ENCODE results near the gene KCTD7.
A peak's percentile ranks its signal among the peaks of the same experiment; 100 is the strongest.
"Not testable (repeated sequence)": the region's sequence is repeated elsewhere in the genome, so short reads cannot be mapped to it uniquely, and the experiment has no call there.

The KCTD7 gene

DNA sequence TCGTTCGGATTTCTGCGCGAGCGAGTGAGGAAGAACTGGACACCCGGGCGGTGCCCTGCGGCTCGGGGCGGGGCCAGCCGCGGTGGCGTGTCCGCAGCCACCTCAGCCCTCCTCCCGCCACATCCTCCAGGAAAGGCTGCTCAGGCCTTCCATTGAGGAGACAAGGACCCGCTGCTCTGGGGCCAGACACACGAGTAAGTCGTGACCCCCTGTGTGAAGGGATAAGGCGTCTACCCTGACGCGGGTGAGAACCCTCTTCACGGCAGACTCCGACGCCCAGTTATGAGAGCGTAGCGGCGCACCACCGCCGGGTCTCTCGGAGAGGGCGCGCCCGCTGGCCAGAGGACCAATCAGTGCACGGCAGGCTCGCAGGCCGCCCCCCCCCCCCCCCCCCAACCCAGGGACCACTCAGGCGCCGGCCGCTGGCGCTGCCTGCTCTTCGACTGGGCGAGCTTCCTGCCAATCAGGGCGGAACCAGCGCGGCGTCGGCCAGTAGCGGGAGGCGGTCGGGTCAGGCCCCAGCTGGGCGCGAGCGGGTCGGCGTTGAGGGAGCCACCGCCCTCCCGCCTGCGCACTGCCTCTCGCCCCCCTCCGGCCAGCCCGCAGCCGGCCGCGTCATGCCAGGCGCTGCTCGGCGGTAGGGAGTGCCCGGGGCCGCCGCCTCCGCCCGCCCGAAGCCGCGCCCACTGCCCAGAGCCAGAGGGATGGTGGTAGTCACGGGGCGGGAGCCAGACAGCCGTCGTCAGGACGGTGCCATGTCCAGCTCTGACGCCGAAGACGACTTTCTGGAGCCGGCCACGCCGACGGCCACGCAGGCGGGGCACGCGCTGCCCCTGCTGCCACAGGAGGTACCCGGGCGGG, at the start of gene KCTD7:
Gene KCTD7 (plus strand): TSS at position 521 of the 861 bp plus-strand sequence. CDS start 184 bp downstream, at position 705.
- peak; percentile 89 to 95 (median 92) for DNase-seq

DNA sequence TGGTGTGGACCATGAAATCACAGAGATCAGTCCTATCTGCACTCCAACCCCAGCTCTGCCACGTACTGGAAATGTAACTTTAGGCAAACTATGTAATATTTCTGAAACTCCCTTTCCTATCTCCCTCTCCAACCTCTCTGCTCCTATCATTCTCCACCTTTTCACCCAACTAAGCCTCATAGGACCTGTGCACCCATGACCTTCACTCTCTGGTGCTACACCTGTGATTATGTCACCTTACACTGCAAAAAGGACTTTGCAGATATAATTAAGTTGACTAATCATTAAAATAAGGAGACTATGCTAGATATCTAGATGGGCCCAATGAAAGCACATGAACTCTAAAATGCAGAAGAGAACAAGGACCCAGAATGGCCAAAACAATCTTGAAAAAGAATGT, 48.3 kb upstream of the KCTD7 start:
- DNase-seq = not testable (repeated sequence)

DNA sequence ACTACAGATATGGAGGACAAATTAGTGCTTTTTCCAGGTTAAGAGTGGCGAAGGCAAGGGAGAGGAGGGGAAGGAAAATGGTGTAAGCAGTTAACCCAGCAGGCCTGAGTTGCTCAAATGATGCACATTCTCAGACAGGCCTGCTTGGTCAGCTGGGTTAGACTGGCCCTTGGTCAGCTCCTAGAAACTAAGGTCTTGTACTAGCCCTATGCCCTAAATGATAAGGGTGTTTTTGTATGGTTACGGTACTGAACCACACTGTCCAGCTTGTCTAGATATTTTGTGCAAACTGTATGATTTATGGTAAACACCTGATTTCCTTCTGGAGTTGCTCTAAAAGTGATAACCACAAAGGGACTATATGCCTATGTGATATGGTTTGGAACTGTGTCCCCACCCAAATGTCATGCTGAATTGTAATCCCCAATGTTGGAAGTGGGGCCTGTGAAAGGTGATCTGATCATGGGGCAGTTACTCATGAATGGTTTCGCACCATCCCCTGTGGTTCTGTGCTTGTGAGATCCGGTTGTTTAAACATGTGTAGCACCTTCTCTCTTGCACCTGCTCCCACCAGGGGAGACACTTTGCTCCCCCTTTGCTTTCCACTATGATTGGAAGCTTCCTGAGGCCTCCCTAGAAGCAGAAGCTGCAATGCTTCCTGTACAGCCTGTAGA, 45.7 kb upstream of the KCTD7 start:
- not testable (repeated sequence) for DNase-seq

DNA sequence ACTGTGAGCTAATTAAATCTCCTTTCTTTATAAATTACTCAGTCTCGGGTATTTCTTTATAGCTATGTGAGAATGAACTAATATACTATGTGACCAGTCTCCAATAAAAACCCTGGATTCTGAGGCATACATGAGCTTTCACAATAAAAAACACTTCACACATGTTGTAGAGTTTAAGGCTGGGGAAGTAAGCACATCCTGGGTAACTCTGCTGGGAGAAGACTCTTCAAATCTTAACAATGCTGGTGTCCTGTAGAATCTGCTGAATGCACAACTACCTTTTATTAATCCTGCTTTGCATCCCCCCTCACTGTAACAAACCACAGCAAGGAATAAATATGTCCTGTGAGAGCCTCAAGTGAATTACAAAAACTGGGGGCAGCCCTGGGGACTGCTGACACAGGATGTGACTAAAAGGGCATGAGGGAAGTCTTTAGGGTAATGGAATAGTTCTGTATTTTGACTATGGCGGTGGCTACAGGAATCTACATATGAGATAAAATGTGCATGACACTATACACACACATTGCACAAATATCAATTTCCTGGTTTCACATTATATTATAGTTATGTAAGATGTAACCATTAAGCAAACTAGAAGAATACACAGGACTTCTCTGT, 45.1 kb upstream of the KCTD7 start:
- no peak for DNase-seq

DNA sequence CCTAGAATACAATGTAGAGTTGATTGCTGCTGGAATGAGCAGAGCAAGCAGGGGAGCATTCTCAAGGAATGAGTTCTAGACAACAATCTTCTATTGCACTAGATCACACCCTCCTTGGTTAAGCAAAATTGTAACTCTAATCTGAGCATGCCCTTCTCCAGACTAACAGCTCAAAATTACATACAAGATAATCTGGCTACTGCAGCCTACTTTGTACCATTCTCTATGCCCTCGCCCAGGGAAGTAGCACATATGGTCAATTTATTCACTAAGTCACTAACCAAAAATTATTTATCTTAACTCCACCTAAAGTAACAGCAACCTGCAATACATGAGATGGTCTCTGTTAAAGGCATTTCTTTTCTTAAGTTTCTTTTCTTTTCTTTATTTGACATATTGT, 42.5 kb upstream of the KCTD7 start:
- no peak for DNase-seq

DNA sequence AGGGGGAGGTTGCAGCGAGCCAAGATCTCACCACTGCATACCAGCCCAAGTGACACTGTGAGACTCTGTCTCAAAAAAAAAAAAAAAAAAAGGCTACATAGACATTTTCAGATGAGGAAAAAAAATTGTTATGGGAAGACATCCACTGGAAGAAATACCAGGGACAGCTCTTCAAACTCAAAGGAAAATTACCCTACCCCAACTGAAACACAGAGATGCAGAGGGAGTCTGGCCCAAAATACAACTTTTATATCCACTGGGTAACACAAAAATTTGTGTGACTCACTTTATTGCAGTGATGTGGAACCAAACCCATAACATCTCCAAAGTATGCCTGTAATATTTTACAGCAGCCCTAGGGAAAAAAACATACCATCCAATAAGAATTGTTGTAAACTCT, 40.5 kb upstream of the KCTD7 start:
- not testable (repeated sequence) for DNase-seq

DNA sequence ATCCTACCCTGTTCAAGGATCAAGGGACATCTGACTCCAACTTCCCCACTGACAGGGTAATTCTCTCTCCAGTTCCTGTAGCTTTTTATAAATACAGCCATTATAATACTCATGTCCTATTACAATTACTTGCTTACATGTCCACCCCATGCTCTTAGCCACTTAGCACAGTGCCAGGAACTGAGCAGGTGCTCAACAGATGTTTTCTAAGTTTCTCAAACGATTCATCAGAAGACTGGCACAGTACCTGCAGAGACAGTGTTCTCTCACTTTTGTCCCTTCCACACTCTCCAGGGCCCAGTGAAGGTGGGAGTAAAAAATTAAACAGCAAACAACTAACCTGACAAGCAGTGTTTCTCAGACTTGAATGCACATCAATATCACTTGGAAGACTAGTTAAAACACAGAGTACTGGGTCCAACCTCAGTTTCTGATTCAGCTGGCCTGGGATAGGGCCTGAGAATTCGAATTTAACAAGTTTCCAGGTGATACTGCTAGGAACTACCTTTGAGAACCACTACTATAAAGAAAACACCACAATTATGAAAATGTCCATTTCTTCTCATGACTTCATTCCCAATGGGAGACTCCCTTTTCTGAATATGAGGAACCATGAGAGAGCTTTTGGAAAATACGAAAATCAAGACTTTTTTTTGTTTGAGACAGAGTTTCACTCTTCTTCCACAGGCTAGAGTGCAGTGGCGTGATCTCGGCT, 39.7 kb upstream of the KCTD7 start:
- DNase-seq = not testable (repeated sequence)

DNA sequence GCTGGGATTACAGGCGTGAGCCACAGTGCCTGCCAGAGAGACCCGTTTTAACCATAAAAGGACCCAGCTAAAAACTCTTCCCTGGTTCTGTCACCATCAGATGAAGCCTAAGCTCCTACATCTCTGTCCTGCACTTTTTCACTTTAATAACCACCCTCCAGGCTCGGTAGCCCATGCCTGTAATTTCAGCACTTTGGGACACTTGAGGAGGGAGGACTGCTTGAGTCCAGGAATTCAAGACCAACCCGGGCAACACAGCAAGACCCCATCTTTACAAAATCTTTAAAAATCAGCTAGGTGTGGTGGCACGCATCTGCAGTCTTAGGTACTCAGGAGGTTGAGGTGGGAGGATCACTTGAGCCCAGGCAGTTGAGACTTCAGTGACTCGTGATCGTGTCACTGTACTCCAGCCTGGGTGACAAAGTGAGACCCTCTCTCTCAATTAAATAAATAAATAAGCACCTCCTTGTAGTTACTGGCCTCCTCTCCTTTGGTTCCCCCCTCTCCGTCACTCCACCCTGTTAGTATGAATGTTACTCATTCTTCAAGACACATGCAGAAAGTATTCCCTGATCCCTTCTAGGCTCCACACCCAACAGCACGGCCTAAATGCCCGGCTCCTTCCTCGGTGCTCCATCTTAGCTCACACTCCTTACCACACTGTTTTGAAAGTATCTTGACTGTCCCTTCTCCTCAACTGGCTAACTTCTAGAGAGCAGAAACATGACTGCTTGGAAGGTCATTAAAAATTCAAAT, 38.2 kb upstream of the KCTD7 start:
- not testable (repeated sequence) for DNase-seq

DNA sequence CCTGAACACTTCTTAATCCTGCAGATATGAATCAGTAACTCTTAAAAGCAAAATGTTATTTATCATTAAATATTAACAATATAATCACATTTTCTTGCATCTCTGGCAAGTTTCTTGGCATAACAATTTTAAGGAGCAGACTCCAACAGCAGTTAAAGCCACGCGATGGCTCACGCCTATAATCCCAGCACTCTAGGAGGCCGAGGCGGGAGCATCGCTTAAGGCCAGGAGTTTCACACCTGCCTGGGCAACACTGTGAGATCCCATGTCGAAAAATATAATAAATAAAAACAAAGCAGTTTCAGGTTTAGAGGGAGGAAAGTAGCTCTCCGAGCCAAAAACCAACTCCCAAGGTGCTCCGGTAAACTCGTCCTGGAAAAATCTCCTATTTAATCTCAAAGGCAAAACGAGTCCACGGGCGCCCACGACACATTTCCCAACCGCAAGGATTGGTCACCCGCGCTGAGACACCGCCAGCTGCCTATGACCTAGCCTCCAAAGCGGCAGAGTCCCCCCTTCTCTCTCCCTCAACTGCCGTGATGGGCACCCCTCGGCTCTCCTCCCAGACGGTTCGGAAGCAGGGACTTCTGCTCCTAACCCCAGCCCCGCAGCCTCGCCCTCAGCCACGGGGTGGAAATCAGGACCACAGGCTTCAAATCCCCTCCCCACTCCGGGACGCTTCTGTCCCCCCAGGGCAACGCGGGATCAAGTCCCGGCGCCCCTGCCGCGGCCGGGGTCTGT, 37.5 kb upstream of the KCTD7 start:
- peak in 1 of 6 experiments; percentile 18 for DNase-seq

DNA sequence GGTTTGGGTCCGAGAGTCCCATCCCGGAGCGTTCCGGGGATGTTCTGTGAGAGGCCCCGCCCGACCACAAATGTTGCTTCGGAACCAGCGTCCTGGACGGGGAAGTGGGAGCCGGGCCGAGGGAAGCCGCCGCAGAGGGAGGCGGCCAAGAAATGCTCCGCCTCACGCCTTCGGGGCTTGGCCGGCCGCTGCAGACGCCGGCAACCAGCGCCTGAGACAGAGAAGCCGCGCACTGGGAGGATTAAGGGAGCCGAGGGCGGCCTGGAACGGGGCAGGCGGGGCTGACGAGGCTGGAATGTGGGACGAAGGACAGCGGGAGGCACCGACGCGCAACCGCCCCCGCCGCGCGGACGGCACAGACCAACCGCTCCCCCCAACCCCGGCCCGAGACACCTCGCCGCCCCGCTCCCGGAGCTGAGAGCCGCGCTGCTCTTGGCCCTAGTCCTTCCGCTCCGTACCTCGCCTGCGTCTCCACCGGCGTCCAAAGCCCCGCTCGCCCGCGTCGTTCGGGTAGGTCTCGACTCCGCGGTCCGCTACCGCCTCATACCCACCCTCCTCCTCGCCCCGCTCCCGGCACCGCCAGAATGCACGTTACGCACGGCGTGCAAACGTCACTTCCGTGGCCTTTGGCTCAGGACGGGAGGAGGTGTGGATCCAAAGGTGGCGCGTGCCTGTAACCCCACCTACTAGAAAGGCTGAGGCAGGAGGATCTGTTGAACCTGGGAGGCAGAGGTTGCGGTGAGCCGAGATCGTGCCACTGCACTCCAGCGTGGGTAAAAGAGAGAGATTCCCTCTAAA, 36.7 kb upstream of the KCTD7 start:
- peak; percentile 73 to 88 (median 84) for DNase-seq

DNA sequence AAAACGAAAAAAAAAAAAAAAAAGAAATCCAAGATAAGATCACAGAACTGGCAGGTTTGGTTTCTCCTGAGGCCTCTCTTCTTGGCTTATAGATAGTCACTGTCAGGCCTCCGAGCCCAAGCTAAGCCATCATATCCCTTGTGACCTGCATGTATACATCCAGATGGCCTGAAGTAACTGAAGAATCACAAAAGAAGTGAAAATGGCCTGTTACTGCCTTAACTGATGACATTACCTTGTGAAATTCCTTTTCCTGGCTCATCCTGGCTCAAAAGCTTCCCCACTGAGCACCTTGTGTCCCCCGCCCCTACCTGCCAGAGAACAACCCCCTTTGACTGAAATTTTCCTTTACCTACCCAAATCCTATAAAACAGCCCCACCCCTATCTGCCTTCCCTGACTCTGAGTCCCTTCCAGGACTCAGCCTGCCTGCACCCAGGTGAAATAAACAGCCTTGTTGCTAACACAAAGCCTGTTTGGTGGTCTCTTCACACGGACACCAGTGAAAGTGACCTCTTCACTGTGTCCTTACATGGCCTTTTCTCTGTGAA, 36.0 kb upstream of the KCTD7 start:
- not testable (repeated sequence) for DNase-seq

DNA sequence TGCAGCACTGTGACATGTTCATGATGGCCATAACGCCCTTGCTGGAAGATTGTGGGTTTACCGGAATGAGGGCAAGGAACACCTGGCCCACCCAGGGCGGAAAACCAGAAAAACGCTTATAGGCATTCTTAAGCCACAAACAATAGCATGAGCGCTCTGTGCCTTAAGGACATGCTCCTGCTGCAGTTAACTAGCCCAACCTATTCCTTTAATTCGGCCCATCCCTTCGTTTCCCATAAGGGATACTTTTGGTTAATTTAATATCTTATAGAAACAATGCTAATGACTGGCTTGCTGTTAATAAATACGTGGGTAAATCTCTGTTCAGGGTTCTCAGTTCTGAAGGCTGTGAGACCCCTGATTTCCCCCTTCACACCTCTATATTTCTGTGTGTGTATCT, 34.6 kb upstream of the KCTD7 start:
- not testable (repeated sequence) for DNase-seq

DNA sequence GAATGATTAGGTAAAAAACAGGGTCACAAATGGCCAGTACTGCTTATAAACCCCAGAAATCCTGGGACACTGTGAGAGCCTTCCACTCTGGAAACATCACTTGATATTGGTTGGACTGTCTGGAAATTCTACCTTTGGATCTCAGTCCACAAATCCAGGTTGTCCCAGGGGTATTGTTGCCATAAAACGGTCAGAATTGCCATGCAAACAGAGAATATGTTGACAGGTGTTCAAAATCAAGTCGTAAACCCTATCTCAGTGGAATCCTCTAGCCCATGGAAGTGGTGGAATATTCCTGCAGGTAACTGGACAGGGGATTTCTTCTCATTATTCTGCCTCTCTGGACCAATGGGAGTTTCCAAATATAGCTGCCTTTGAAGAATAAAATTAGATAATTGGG, 31.2 kb upstream of the KCTD7 start:
- no peak for DNase-seq

DNA sequence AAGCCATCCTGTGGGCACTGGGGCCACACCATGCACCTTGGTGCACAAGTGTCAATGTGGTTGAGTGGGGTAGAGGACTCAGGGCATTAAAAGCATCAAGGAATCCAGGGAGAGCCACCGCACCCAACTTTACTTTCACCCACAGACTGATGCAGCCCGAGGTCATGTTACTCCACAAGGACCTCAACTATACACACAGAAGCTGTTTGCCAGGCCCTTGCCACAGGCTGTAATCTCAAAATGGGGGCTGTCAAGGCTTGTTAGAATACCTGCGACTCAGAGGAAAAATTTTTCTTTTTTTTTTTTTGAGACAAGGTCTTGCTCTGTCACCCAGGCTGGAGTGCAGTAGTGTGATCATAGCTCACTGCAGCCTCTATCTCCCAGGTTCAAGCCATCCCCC, 26.5 kb upstream of the KCTD7 start:
- DNase-seq = no peak

DNA sequence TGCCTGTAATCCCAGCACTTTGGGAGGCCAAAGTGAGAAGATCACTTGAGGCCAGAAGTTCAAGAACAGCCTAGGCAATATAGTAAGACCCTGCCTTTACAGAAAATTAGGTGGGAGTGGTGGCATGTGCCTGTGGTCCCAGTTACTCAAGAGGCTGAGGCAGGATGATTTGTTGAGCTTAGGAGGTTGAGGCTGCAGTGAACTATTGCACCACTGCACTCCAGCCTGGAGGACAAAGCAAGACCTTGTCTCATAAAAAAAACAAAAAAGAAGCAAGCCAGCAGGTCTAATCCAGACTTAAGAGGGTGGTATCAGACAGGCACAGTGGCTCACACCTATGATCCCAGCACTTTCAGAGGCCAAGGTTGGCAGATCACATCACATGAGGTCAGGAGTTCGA, 24.5 kb upstream of the KCTD7 start:
- no peak for DNase-seq

DNA sequence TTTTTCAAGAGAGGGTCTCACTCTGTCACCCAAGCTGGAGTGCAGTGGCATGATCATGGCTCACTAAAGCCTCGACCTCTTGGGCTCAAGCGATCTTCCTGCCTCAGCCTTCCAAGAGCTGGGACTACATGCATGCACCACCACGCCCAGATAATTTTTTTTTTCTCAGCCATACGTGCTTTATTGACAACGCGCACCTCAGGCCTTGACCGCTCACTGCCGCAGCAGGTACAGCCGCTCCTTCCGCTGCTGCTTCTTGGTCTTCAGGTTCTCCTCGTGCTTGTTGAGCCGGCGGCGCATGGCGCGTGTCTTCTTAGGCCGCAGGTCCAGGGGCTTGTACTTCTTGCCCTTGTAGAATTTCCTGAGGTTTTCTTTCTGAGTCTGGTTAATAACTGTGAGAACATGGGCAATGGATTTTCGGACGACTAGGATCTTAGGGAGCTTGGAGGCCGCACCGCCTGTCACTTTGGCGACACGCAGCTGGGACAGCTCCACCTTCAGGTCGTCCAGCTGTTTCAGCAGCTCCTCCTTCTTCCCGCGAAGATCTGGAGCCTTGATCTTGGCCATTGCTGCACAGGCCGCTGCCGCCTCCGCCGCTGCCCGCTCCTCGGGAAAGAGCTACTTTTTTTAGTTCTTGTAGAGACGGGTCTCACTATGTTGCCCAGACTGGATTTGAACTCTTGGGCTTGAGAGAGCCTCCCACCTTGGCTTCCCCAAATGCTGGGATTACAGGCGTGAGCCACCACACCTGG, 22.0 kb upstream of the KCTD7 start:
- not testable (repeated sequence) for DNase-seq

DNA sequence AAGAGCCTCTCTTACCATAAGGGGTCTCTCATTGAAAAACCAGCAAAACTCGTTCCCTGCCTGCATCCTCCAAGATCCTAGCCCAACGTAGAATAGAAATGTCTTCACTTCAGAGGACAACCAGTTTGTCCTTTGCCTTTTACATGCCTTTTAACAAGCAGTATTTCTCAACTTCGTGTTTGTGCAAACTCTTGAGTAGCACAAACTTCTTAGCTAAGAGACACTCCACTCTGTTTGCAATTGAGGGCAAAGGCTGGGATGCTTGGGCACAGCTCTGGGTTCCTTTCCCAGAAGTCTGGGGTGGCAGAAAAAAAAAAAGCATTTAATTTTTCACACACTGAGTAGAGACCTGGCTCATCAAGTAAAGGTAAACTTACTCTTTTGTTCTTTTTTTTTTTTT, 19.5 kb upstream of the KCTD7 start:
- DNase-seq = no peak

DNA sequence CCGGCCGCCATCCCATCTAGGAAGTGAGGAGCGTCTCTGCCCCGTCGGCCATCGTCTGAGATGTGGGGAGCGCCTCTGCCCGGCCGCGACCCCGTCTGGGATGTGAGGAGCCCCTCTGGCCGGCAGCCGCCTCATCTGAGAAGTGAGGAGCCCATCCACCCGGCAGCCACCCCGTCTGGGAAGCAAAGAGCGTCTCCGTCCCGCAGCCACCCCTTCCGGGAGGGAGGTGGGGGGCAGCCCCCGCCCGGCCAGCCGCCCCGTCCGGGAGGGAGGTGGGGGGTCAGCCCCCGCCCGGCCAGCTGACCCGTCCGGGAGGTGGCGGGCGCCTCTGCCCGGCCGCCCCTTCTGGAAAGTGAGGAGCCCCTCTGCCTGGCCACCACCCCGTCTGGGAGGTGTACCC, 14.1 kb upstream of the KCTD7 start:
- DNase-seq = not testable (repeated sequence)

DNA sequence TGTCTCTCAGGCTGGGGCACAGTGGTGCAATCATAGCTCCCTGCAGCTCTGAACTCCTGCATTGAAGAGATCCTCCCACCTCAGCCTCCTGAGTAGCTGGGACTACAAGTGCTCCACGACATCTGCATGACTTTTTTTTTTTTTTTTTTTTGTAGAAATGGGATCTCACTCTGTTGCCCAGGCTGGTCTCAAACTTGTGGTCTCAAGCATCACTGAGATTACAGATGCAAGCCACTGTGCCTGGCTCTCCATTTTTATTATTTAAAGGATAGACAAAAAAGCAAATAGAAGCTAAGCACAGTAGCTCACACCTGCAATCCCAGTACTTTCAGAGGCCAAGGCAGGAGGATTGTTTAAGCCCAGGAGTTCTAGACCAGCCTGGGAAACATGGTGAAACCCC, 13.0 kb upstream of the KCTD7 start:
- DNase-seq = no peak

DNA sequence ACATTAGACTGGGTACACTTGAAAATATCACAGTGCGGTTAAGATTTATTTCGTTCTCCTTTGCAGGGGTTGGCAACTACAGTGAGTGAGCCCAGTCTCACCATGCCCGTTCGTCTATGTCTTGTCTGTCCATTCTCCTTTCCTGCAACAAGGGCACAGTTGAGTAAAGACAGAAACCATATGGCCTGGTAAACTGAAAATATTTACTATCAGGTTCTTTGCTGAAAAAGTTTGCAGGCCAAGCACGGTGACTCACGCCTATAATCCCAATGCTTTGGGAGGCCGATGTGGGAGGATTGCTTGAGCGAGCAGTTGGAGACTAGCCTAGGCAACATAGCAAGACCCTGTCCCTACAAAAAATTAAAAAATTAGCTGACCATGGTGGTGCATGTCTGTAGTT, 11.4 kb upstream of the KCTD7 start:
- no peak for DNase-seq

Measured in stimulated activated naive CD4-positive, alpha-beta T cell (primary cell).